Measurements from ENCODE around the gene CSF3.

GRCh38 chr17:39972271-39972670 is 43.0 kb upstream of the CSF3 start:
- TF ChIP-seq CTCF (IDR thresholded peaks at IDR 0.05) (no peak), POLR2A (IDR thresholded peaks at IDR 0.05) (no peak)

Data from thyroid gland (tissue), 4 donors.